UCSD-AML1 (cell line): ENCODE data around the gene NOX4.
"Not testable (repeated sequence)": the region's sequence is repeated elsewhere in the genome, so short reads cannot be mapped to it uniquely, and the experiment has no call there.

Experiments used
- DNase-seq: peaks from one replicate; lab custom pipeline; 2025; ENCODE audit not compliant: unreplicated experiment; lab: John Stamatoyannopoulos, UW

Gene NOX4

GRCh38 chr11:89310607-89311006 lies 180.6 kb downstream of the NOX4 start:
- not testable (repeated sequence) for DNase-seq

- DNase-seq = not testable (repeated sequence)
Observed at GRCh38 chr11:89309321-89309985, 181.7 kb downstream of the NOX4 start.

- not testable (repeated sequence) for DNase-seq
Observed at GRCh38 chr11:89308272-89308671, 182.9 kb downstream of the NOX4 start.

GRCh38 chr11:89303029-89303428 lies 188.1 kb downstream of the NOX4 start:
- DNase-seq = not testable (repeated sequence)

- DNase-seq = not testable (repeated sequence)
Observed at GRCh38 chr11:89295023-89295422, 196.2 kb downstream of the NOX4 start.

- DNase-seq = no peak
Observed at GRCh38 chr11:89293965-89294679, 197.1 kb downstream of the NOX4 start.

- DNase-seq = not testable (repeated sequence)
Observed at GRCh38 chr11:89288004-89288403, 203.2 kb downstream of the NOX4 start.

- DNase-seq = not testable (repeated sequence)
Observed at GRCh38 chr11:89286601-89287000, 204.6 kb downstream of the NOX4 start.

GRCh38 chr11:89281032-89281677 lies 210.0 kb downstream of the NOX4 start:
- DNase-seq = not testable (repeated sequence)

- DNase-seq = no peak
Observed at GRCh38 chr11:89279176-89279575, 212.0 kb downstream of the NOX4 start.

GRCh38 chr11:89275966-89276365 lies 215.2 kb downstream of the NOX4 start:
- no peak for DNase-seq
